GM10248 (cell line): ENCODE data around the gene BPIFB3.

Experiments
- CTCF ChIA-PET: fragments of 300-600 bp; sonication (Branson Sonifier 250); formaldehyde crosslinking; extraction: SDS; loops from one replicate; lab custom pipeline; 2021; ENCODE audit warnings: antibody characterized with exemption; lab: Yijun Ruan, JAX
- POLR2A ChIA-PET: fragments of 350-650 bp; sonication (Branson Sonifier 250); formaldehyde crosslinking; extraction: SDS; loops from one replicate; lab custom pipeline; 2020; ENCODE audit warnings: antibody characterized with exemption; lab: Yijun Ruan, JAX
- DNase-seq: peaks from one replicate; pipeline ENCODE4 v3.0.0; 2012; ENCODE audit errors: extremely low spot score
- CTCF ChIP-seq: IDR thresholded peaks from 2 replicates; pipeline ENCODE4 v1.5.1; 2012; ENCODE audit warnings: mild to moderate bottlenecking, low read depth; ENCODE audit errors: extremely low read depth, missing control alignments, control extremely low read depth

Gene BPIFB3

GRCh38 chr20:33083544-33084340 lies 30.0 kb downstream of the BPIFB3 start:
- ChIA-PET POLR2A (no interaction called here), CTCF (interaction anchor here (1.0 kb wide), 1 partner anchor 306 kb away, joined by 3 read pairs; no protein-coding TSS in a partner anchor)
- TF ChIP-seq CTCF, result no peak
- DNase-seq, result no peak

DNA sequence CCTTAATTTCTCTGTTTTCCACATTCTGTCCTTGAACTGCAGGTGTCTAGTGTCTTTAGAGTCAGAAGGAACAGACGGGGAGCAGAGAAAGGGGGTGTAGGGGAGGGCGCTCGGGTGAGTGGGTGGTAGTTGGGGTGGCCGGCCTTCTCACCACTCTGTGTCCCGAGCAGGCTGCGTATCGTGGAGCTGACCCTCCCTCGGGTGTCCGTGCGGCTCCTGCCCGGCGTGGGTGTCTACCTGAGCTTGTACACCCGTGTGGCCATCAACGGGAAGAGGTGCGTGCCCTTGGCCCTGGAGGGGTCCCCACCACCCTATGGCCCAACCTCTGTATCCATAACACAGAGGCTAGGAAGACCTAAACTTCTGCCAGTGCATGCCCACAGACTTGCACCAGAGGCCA lies 31.0 kb downstream of the BPIFB3 start:
- no peak for TF ChIP-seq CTCF
- ChIA-PET POLR2A (no interaction called here), CTCF (interaction anchor here (1.0 kb wide), 1 partner anchor 307 kb away, joined by 3 read pairs; no protein-coding TSS in a partner anchor)
- DNase-seq, result no peak

DNA sequence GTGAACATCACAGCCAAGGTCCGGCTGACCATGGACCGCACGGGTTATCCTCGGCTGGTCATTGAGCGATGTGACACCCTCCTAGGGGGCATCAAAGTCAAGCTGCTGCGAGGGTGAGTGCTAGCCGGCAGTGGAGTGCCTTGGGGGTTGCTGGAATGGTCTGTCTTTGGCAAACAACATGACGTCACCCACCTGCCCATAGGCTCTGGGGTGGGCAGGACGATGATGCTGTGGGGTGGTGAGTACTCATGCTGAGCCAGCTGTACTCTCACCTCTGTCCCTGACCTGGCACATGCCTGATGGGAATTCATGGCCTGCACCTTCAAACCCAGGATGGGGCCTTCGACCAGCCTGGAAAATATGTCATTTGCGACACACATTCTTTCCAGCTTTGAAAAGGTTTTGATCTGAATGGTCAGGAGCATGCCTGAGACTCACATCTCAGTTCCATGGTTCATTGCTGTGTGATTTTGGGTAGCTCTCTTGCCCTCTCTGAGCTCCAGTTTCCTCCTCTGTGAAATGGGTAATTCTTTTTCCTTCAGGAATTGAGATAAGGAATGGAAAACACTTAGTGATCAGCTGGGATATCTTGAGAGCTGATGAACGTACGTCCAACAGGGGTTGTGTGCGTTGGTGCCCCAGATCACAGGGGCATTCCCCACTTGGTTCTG lies 32.5 kb downstream of the BPIFB3 start:
- ChIA-PET POLR2A (no interaction called here), CTCF (interaction anchor here (1.1 kb wide), 1 partner anchor 296 kb away, joined by 5 read pairs; no protein-coding TSS in a partner anchor)
- TF ChIP-seq CTCF, result no peak
- no peak for DNase-seq

GRCh38 chr20:33091147-33091546 lies 37.4 kb downstream of the BPIFB3 start:
- CTCF ChIA-PET, result interaction anchor here (0.9 to 1.5 kb wide), 4 partner anchors 14 to 208 kb away, joined by 3 to 4 read pairs (median 4); no protein-coding TSS in a partner anchor
- POLR2A ChIA-PET, result no interaction called here
- no peak for TF ChIP-seq CTCF

GRCh38 chr20:33091693-33092092 lies 38.0 kb downstream of the BPIFB3 start:
- DNase-seq, result no peak
- TF ChIP-seq CTCF, result no peak
- POLR2A ChIA-PET, result no interaction called here
- CTCF ChIA-PET, result interaction anchor here (1.2 to 1.4 kb wide), 2 partner anchors 10 to 208 kb away, joined by 3 read pairs; no protein-coding TSS in a partner anchor

More at GRCh38 chr20:33091147-33091546, 37.4 kb downstream of the BPIFB3 start:
- no peak for DNase-seq

- DNase-seq, result no peak
- TF ChIP-seq CTCF, result no peak
- POLR2A ChIA-PET, result no interaction called here
- CTCF ChIA-PET, result interaction anchor here (1.2 kb wide), 1 partner anchor 9 kb away, joined by 3 read pairs; no protein-coding TSS in a partner anchor
These were observed 38.7 kb downstream of the BPIFB3 start for GRCh38 chr20:33092361-33092760.
